HG03135 (cell line): ENCODE results near the gene HBB.
A peak's percentile ranks its signal among the peaks of the same experiment; 100 is the strongest.

Experiments
- ATAC-seq: cut with Tn5 transposase; IDR thresholded peaks from one replicate; pipeline ENCODE4 v1.9.1; 2021; ENCODE audit warnings: mild to moderate bottlenecking, moderate library complexity; ENCODE audit not compliant: unreplicated experiment

Gene HBB

DNA sequence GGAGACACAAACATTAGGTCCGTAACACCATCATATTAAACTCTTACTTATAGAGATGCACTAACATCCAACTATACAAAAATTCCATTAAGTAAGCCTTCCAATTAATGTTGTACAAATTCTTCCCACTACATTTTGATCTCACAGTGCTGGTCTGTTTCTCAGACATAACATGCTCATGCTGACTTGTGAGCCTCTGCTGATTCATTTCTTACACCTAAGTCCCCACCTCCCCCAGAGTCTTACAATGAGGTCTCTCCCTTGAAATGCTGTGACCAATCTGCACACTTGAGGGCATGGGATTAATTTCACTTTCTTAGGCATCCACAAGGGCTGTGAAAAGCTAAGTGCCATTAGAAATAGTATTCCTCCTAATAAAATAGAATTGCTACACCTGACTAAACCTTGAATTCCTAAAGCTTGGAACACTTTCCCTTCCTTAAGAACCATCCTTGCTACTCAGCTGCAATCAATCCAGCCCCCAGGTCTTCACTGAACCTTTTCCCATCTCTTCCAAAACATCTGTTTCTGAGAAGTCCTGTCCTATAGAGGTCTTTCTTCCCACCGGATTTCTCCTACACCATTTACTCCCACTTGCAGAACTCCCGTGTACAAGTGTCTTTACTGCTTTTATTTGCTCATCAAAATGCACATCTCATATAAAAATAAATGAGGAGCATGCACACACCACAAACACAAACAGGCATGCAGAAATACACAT lies 20.8 kb upstream of the HBB start:
- no peak for ATAC-seq

DNA sequence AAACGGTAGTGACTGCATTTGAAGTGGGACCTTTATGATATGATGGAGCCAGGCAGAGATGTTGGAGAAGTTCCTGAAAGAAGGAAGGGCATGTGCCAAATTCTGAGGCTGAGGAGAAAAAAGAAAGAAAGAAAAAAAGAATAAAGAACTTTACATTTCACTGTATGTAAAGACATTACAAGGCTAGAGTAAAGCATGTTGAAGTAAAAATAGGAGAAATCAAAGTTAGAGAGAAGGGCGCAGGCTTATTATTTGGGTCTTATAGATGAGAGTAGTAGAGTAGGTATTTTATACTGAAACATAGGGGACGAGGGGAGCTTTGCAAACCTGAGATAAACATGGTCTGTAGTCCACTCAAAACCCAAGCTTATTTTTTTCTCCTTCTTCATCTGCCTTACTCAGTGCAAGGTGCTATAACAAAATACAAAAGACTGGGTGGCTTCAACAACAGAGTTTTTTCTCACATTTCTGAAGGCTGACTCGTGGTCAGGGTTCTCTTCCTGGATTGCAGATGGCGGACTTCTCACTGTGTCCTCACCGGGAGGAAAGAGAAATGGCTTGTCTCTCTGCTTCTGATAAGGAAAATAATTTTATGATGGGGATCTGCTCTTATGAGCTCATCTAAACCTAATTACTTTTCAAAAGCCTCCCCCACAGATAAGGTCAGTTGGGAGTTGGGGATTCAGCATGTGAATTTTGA lies 20.1 kb upstream of the HBB start:
- no peak for ATAC-seq

DNA sequence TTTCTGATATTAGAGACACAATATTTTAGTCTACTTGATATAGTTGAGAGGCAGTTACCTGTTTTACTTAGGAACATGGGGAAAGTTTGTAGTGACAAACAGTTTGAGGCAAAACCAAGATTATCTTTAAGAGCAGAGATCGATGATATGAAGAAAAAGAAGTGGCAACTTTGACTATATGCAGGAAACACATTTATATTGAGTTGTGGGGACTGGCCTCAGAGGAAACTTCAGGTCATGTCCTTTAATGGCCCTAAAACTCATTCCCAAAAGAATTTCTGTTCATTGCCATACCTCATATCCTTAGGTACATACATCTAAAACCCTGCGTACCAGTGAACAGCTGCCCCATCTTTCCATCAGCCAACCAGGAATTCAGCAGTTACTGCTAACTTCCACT lies 18.3 kb upstream of the HBB start:
- ATAC-seq, result no peak

DNA sequence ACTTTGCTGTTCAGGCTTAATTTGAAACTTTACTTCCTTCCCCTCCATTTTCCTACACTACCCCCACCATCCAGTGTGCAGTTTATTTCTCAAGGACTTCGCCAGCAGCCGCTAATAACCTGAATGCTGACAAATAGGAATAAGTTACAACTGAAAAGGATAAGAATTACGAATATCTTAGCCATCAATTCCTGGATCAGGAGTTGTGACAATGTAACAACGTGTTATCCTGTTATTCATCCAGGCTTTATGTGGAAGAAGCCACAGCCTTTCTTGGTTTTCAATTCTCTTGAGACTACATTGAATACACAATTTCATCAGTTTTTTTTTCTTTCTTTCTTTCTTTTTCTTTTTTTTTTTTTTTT lies 16.9 kb upstream of the HBB start:
- ATAC-seq, result no peak

DNA sequence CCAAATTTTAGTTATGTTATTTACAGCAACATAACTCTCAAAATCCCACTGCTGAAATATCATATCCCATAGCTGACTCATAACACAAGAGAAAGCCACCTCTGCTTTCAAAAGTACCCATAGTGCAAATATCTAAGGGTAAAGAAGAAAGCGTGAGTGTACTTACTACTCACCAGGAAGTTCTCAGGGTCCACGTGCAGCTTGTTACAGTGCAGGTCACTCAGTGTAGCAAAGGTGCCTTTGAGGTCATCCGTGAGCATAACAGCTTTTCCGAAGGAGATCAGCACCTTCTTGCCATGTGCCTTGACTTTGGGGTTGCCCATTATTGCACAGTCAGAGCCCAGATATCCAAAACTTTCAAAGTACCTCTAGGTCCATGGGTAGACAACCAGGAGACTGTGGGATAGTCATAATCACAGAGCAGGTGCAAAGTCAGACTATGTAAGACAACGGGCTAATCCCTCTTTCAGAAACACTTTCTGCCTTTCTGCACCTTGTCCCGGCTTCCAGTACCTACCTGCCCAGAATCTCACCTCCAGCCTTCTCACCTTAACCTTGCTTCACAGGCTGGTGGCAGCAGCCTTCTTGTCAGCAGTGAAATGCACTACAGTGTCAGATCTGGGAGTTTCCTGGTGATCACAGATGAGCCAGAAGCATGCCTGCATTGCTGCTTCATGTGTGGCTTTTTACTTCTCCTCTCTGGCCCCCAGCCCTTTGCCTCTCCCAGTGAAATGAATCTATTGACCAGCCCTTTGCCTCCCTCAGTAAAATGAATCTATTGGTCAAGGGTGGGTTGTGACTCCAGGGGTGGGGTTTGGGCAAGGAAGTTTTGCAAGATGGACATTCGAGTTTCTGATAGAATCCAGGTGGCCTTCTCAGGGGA lies 16.3 kb upstream of the HBB start:
- no peak for ATAC-seq

DNA sequence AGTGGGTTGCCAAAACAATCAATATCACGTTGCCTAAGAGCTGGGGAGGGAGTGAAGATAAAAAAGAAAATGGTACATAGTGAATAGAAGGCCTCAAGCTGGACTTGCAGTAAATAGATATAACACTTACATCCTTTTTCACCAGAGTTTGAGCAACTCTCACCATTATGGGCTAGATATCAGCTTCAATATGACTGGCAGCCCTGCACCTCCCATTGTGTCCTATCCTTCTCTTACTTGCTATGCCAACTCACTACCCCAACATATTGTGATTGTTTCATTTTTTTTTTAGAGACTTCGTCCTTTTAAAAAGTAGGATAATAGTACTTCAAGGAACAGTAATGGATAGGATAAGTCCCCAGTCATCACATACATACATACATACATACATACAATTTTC lies 15.3 kb upstream of the HBB start:
- no peak for ATAC-seq

DNA sequence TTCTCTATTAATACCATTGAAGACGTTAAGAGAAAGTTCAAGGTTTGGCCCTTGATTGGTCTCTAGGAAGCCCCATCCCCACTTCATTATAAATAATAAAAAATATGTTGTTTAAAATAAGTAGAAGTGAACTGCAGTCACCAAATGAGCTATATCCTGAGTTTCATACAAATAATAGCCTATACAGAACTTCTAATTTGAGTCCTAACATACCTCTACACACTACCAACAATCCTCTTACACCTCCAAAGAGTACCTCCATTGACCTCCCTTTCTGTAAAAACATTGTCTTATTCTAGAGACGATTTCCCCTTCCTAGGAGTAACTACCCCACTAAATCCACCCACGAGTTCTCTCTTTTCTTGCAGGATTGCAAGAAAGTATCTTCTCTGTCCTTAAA lies 14.6 kb upstream of the HBB start:
- no peak for ATAC-seq

DNA sequence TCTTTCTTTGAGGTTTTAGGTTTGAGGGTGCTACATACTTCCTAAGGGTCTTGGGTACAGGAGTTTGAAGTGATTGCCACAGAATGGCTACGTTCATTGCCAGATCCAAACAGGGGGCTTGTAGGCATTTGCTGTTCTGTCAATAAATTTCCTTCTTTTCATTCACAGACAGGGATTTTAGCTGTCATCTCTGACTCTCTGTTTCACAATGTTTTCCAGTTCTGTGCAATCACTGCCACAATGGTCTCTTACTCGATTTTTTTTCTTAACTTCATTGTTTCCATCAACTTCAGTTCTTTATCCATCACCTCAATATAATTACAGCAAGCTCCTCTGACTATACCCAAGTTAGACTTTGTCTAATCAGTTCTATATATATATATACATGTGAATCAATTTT lies 13.6 kb upstream of the HBB start:
- no peak for ATAC-seq

DNA sequence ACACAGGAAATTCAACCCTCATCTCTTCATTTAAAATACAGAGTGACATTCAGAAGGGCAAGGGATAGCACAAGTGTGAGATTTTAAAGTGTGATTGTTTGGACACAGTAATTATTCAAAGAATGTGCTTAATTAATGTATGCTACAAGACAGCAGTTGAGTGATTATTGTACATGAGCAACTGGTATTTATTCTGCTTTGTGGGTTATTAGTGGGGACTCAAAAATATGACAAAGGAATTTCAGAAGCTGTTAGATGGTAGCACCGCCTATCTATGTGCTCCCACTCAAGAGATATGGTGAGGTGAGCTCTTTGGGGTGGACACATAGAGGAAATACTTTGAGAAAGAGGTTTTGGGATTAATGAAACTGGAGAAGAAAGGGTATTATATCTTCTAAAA lies 13.2 kb upstream of the HBB start:
- no peak for ATAC-seq

DNA sequence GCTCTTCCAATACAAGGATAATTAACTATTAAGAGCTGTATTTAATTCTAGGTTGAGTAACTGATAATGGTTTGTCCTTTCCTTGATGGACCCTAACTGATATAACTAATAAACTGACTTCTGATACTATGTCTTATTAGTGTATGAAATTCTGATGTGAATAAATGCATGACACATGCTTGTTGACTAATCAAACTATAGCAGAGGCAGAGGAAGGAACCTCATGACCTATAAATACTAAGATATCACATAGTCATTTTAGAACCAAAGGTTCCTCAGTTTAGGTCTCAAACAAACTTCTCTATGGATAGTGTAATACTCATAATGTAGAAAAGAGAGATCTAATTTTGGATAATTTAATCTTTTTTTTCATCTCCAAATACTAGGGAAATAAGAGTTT lies 12.2 kb upstream of the HBB start:
- ATAC-seq, result no peak

DNA sequence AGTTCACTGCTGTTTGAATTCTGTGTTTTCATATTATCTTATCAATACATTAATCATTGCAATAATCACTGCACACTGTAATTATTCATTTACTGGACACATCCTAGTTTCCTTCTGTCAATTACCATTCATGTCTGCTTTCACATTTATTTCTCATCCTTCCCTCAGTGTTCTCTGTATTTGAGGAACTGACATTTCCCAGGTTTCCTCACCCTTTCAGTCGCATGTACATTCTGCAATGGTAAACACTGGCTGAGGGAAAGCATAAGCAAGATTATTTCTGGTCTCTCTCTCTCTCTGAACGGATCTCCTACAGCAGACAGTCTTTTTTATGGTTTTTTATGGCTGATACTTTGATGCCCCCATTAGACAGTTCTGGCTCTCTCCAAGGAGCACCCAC lies 11.6 kb upstream of the HBB start:
- ATAC-seq, result no peak

DNA sequence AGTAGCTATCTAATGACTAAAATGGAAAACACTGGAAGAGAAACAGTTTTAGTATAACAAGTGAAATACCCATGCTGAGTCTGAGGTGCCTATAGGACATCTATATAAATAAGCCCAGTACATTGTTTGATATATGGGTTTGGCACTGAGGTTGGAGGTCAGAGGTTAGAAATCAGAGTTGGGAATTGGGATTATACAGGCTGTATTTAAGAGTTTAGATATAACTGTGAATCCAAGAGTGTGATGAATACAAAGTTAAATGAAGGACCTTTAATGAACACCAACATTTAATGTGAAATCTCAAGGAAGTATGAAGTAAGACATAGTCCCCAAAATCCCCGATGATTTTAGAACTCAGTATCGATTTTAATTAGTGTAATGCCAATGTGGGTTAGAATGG lies 10.5 kb upstream of the HBB start:
- ATAC-seq, result no peak

DNA sequence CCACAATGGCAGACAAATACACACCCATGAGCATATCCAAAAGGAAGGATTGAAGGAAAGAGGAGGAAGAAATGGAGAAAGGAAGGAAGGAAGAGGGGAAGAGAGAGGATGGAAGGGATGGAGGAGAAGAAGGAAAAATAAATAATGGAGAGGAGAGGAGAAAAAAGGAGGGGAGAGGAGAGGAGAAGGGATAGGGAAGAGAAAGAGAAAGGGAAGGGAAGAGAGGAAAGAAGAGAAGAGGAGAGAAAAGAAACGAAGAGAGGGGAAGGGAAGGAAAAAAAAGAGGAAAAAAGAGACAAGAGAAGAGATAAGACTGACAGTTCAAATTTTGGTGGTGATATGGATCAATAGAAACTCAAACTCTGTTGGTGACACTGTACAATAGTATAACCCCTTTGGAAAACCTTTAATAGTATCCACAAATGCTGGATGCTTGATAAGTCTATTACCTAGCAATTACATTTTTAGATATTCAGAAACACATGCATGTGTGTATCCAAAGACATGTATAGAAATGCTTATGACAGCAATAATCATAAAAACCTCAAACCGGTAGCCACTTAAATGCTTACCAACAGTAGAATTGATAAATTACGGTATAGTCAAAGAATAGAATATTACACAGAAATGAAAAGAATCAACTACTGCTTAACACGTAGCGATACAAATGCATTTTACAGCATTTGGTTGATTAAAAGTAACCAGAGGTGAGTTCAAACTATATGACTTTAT lies 8.7 kb upstream of the HBB start:
- ATAC-seq, result no peak

DNA sequence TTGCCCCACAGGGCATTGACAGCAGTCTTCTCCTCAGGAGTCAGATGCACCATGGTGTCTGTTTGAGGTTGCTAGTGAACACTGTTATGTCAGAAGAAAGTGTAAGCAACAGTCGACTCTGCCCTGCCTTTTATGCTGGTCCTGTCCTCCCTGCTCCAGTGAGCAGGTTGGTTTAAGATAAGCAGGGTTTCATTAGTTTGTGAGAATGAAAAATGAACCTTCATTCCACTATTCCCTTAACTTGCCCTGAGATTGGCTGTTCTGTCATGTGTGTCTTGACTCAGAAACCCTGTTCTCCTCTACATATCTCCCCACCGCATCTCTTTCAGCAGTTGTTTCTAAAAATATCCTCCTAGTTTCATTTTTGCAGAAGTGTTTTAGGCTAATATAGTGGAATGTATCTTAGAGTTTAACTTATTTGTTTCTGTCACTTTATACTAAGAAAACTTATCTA lies 7.5 kb upstream of the HBB start, which contains the start of gene HBD:
HBD (minus strand) TSS at position 103 of the 454 bp plus-strand sequence; CDS start at position 53, 50 bp downstream.
- ATAC-seq, result peak; percentile 81

DNA sequence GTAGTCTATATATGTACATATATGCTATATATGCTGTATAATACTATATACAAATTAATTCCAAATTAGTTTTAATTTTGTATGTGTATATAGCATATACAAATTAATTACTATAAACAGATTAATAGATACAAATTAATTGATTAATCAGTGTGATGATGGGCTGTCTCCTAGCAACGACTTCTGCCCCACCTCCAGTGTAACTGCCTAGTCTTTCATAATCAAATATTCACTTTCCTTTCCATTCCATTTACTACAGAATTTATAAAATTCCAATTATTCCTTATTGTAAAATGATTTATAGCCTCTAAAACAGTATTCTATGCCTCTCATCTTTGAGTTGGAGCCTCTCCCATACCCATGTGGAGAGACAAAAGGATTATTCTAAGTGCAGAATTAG lies 6.4 kb upstream of the HBB start:
- no peak for ATAC-seq

DNA sequence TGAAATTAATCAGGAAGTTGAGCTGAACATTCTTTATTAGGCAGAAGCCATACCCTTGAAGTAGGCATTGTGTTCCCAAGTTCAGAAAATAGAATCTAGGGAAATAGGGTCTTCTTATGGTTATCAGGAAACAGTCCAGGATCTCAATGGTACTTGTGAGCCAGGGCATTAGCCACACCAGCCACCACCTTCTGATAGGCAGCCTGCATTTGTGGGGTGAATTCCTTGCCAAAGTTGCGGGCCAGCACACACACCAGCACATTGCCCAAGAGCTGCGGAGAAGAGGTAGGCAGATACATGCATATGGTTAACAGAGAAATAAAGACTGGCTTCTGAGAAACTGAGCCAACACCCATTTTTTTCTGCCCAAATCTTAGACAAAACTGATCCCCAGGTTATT lies 6.0 kb upstream of the HBB start:
- ATAC-seq, result no peak

DNA sequence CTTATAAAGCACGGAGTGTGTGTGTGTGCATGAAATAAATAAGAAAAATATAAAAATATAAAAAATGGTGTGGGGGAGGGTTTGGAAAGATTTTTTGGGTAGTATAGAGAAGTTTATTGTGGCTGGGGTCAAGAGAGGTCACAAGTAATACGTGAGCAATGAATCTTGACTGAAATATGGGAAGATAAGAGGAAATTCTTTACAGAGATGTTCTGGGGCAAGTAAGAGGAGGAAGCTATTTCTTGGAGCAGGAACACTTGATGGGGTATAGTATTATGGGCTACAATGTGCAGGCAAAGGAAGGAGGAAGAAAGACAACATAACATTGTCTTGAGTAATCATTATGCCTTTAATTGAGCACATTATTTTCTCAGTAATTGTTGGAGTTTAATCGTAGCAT lies 5.3 kb upstream of the HBB start:
- no peak for ATAC-seq

DNA sequence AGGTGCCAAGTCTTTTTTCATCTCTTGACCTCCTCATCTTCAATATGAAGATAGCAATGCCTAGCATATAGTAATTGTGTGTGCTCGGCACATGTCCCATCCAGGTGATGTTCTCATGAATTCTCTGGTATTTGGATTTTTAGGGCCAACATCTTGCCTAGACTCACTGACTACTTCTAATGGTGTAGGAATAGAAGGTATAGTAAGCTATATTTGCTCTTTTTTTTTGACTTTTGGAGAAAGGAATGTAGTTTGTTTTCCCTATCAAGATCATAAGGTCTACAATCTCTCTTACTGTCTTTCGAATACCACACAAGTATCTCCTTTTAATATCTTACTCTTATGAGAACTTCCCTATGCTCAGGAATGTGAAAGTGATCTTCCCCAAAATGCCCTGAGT lies 4.2 kb upstream of the HBB start:
- ATAC-seq, result no peak

DNA sequence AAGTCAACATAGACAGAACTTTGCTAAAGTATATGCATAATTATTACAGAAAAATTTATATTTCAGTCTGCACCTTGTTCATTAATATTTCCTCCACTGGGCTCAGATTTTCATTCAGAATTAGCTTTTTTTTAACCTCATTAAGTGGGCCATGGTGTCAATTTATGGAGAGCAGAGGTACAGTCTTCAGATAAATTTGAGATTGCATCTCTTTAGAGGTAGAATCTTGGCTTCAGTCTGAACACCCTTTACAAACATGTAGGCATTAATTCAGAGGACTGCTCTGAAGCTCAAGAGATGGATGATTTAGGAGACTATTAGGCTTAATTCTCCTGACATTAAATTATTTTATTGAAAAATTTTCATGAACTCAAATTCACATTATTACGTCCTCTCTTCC lies 3.4 kb upstream of the HBB start:
- no peak for ATAC-seq

DNA sequence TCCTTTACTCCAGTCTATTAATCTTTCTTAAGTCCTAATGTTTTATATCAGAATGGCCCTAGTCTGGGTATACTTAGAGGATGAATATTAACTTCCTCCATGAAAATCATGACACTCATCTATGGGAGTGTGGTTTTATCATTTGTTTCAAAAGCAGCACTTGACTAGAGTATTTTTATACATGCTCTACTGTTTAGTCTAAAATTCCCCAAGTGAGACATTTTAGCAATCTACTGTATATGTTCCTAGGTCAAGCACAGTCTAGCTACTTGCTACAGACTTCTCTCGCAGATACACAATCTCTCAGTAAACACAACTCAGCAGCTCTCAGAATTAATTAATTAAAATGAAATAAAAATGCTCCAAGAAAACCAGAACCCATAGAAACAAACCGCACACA lies 2.9 kb upstream of the HBB start:
- no peak for ATAC-seq

DNA sequence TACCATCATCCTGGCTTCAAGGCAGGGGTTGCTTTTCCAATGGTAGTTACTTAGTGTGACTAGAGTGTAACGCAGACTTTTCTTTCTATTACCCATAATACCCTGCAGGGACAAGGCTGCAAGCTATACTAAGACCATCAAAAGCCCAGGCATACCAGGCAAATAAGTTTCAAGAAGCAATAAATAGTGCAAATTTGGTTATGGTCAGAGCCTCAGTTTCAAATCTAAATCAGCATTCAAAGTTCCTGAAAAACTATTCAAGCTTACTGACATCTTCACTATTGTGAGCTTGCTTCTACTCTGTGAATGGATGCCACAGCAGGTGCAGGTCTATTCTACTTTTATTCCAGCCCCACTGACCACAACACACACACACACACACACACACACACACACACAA lies 2.5 kb upstream of the HBB start:
- no peak for ATAC-seq
